ENCODE measurements around the gene SATB2. TPM values are rescaled to one million over a fixed set of nuclear protein-coding genes. Genes with fewer than 3 reads are reported as not detected.

The SATB2 gene
- total RNA-seq, 2 experiments from 2014 or later = 0.14 TPM; not detected in 1

DNA sequence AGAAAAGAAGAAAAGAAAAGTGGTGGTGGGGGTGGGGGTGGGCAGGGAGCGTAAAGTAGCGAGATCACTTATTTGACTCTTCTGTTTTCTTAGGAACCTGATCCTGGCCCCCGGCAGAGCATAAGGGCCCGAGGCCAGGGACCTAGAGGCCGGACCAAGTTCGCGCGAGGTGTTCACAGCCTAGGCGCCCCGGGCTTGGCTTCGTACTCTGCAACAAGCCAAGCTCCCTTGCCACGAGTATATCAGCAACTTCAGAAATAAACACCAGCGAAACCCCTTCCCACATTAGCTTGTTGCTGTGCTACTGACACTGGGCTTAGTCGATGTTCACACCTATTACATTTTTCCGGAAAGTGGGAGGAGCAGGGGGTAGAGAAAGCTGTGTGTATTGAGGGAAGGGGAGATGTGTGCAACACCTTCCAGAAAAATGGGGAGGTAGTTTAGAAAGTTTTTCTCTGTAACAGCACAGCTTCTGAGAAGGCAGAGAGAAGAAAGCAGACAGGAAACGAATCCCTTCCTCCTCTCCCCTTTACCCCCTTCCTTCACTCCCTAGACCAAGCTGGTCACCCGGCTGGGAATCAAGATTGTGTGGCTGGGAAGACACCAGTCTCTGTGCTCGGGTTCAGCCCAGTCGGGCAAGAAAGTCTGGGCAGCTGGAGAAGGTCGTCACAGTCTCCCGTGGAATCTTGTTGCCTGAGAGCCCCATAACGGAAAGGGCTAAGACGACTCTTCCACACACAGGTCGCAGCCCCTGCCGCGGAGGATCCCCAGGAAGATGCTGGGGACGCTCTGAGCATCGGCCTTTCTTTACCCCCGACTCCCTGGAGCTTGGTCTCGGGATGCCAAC is 12.0 kb upstream of the SATB2 start:
- Mint-ChIP-seq H3K27me3 (peaks cover 88% of the 10 kb centered on the region), H3K36me3 (ENCODE audit: low read depth) (no peaks in the 10 kb centered on the region), H3K27ac (no peak overlapping the region), H3K4me1 (ENCODE audit: low read depth) (peaks cover 8% of the 10 kb centered on the region), H3K9me3 (peaks cover 1% of the 10 kb centered on the region), H3K4me3 (no peak overlapping the region)
- ChIA-PET POLR2A (interaction anchor here (1.0 kb wide), 1 partner anchor 9 kb away, joined by 3 read pairs; no protein-coding TSS in a partner anchor), CTCF (interaction anchor here (1.1 kb wide), 1 partner anchor 45 kb away, joined by 3 read pairs; no protein-coding TSS in a partner anchor)
- DNase-seq (no peak), ATAC-seq (no peak)
- TF ChIP-seq, protein P1, sequence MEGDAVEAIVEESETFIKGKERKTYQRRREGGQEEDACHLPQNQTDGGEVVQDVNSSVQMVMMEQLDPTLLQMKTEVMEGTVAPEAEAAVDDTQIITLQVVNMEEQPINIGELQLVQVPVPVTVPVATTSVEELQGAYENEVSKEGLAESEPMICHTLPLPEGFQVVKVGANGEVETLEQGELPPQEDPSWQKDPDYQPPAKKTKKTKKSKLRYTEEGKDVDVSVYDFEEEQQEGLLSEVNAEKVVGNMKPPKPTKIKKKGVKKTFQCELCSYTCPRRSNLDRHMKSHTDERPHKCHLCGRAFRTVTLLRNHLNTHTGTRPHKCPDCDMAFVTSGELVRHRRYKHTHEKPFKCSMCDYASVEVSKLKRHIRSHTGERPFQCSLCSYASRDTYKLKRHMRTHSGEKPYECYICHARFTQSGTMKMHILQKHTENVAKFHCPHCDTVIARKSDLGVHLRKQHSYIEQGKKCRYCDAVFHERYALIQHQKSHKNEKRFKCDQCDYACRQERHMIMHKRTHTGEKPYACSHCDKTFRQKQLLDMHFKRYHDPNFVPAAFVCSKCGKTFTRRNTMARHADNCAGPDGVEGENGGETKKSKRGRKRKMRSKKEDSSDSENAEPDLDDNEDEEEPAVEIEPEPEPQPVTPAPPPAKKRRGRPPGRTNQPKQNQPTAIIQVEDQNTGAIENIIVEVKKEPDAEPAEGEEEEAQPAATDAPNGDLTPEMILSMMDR (IDR thresholded peaks at IDR 0.05) = no peak
- intact Hi-C loops (cut with micrococcal nuclease) = no loop called here

DNA sequence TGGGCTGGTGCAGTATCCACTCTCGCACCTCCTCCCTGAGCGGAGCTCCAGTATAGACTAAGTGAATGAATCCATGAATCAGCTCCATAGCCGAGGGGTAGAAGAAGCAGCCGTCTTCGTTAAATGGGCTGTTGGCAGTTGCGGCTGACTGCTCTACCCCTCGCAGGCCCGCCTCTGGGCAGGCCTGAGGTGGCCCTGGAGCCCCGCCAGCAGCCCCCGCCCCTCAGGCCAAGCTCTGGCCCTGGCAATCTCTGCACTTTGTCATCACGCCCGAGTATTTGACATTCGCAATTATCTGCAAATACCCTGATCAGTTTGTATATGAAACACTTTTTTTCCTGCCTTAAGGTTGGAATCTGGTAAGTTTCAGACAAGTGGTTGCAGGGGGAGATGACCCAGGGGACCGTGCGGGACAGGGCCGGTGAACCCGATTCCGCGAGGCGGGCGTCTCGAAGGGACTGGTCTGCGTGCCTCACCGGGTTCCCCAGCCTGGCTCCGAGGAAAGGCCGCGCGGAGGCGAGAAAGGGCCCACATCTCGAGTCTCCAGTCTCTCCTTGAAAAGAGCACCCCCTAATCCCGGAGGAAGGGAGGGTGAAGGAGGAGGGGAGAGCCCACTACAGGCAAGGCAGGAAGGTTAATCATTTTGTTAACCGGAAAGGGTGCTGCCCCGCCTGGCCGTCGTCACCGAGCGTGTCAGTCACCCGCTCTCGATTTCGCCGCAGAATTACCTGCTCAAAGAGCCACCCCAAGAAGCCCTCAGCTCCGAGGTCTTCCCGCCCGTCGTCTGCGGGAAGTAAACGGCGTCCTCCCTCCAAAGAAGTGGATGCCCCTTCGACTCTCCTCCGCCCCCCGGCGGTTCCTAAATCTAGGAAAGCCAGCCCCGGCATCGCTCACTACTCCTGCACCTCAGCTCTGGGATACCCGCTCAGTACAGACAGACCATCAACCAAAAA is 11.1 kb upstream of the SATB2 start:
- H3K36me3 Mint-ChIP-seq (ENCODE audit: low read depth) = no peaks in the 10 kb centered on the region
- ChIA-PET POLR2A (interaction anchor here (1.0 kb wide), 1 partner anchor 9 kb away, joined by 3 read pairs; no protein-coding TSS in a partner anchor), CTCF (interaction anchor here (0.8 to 1.4 kb wide), 3 partner anchors 16 to 1155 kb away, joined by 3 to 4 read pairs (median 4); no protein-coding TSS in a partner anchor)
- H3K27me3 Mint-ChIP-seq = peaks cover 84% of the 10 kb centered on the region
- TF ChIP-seq, protein P1 (IDR thresholded peaks at IDR 0.05) = no peak
- peaks cover 12% of the 10 kb centered on the region for H3K4me1 Mint-ChIP-seq (ENCODE audit: low read depth)
- ATAC-seq (peak; percentile 57), DNase-seq (peak; percentile 42)
- H3K9me3 Mint-ChIP-seq = peaks cover 1% of the 10 kb centered on the region
- intact Hi-C loops (cut with micrococcal nuclease) = no loop called here
- peak overlapping the region; percentile 14 for H3K4me3 Mint-ChIP-seq
- no peak overlapping the region for H3K27ac Mint-ChIP-seq

DNA sequence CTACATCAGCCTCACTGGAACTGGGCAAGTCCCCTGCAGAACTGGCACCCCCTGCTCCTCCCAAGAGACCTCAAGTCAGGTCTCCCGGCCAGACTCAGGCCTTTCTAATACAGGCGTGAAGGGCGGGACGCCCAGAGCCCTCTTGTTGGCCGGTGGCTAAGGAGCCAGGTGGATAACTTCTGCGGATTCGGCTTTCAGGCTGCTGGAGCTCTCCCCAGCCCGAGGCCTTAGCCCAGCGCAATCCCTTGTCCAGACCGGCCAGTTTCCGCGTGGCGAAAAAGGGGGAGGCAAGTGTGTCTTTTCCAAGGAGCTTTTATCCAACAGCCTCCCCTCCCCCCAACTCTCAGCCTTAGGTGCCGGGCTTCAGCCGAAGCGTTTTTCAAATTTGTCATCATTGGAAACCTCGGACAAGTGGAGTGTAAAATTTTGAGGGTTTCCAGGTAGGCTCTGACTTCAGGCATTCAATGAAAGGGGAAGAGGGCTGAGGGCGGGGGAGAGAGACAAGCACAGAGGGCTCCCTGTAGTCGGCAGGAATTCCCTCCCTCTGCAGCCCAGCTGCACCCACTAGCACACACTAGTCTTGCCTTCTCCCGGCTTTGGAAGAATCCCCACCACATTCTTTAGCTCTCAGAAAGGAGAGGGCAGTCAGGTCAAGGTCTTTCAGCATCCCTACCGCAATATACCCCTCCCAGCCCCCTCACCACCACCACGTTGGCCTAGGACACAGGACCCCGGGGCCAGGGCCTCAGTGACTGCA is 9.5 kb upstream of the SATB2 start:
- peaks cover 13% of the 10 kb centered on the region for H3K4me1 Mint-ChIP-seq (ENCODE audit: low read depth)
- DNase-seq = no peak
- intact Hi-C loops (cut with micrococcal nuclease) = no loop called here
- H3K4me3 Mint-ChIP-seq = no peak overlapping the region
- CTCF ChIA-PET = interaction anchor here (1.9 kb wide), 1 partner anchor 21 kb away, joined by 6 read pairs; no protein-coding TSS in a partner anchor
- ATAC-seq = no peak
- H3K36me3 Mint-ChIP-seq (ENCODE audit: low read depth) = no peaks in the 10 kb centered on the region
- peaks cover 80% of the 10 kb centered on the region for H3K27me3 Mint-ChIP-seq
- peaks cover 1% of the 10 kb centered on the region for H3K9me3 Mint-ChIP-seq
- no peak overlapping the region for H3K27ac Mint-ChIP-seq
- TF ChIP-seq, protein P1 (IDR thresholded peaks at IDR 0.05) = no peak
- POLR2A ChIA-PET = no interaction called here

DNA sequence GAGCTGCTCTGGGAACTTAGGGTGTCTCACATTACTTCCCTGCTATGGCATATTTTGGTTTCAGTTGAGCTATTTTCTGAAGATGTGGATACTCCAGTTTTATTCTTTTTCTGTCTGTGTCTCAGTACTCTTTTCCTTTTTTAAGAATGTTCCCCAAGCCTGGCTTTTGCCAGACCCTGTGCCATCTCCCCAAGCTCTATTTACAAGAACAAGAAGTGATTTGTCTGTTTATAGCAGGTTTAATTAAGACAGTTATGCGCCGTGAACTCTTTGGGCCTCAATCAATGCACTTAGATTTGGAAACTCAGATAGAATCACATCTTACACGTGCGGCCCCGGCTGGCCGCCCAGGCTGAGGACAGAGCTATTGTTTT is 8.9 kb upstream of the SATB2 start:
- POLR2A ChIA-PET = no interaction called here
- CTCF ChIA-PET = interaction anchor here (1.9 kb wide), 1 partner anchor 22 kb away, joined by 6 read pairs; no protein-coding TSS in a partner anchor
- Mint-ChIP-seq H3K36me3 (ENCODE audit: low read depth) (no peaks in the 10 kb centered on the region), H3K27ac (no peak overlapping the region), H3K4me3 (no peak overlapping the region), H3K4me1 (ENCODE audit: low read depth) (peaks cover 13% of the 10 kb centered on the region), H3K9me3 (peaks cover 1% of the 10 kb centered on the region), H3K27me3 (peaks cover 77% of the 10 kb centered on the region)
- no peak for DNase-seq
- TF ChIP-seq, protein P1 (IDR thresholded peaks at IDR 0.05) = no peak
- ATAC-seq = no peak
- intact Hi-C loops (cut with micrococcal nuclease) = no loop called here

Measured in activated CD8-positive, alpha-beta T cell treated with anti-CD3 and anti-CD28 coated beads for 36 hours (primary cell).